KMS-11 (cell line): ENCODE data around the gene ZNF586.
"Not testable (repeated sequence)": the region's sequence is repeated elsewhere in the genome, so short reads cannot be mapped to it uniquely, and the experiment has no call there.

Experiments used
- H2AFZ ChIP-seq: fragments of 200-600 bp; sonication (generic); 2 replicates; pipeline ENCODE4 v1.6.1; 2016; ENCODE audit warnings: antibody characterized with exemption, mixed run types, low read depth
- H3K27ac ChIP-seq: fragments of 200-600 bp; sonication (generic); 2 replicates; pipeline ENCODE4 v1.6.1; 2016; ENCODE audit warnings: mild to moderate bottlenecking, mixed run types
- H3K27me3 ChIP-seq: fragments of 200-600 bp; sonication (generic); 2 replicates; pipeline ENCODE4 v1.6.1; 2017; ENCODE audit warnings: mild to moderate bottlenecking, low read depth, mixed run types, moderate library complexity; ENCODE audit not compliant: insufficient read depth
- H3K36me3 ChIP-seq: fragments of 200-600 bp; sonication (generic); 2 replicates; pipeline ENCODE4 v1.6.1; 2017; ENCODE audit warnings: mild to moderate bottlenecking, mixed run types; ENCODE audit not compliant: insufficient read depth
- H3K4me1 ChIP-seq: fragments of 200-600 bp; sonication (generic); 2 replicates; pipeline ENCODE4 v1.6.1; 2016; ENCODE audit warnings: mild to moderate bottlenecking, low read depth, mixed run types; ENCODE audit not compliant: poor library complexity, severe bottlenecking
- H3K4me2 ChIP-seq: fragments of 200-600 bp; sonication (generic); 2 replicates; pipeline ENCODE4 v1.7.0; 2016; ENCODE audit warnings: mild to moderate bottlenecking, mixed run types
- H3K4me3 ChIP-seq: fragments of 200-600 bp; sonication (generic); IDR thresholded peaks from 2 replicates; pipeline ENCODE4 v1.6.1; 2017; ENCODE audit warnings: low read depth, low read length, mixed read lengths; ENCODE audit not compliant: insufficient read depth
- H3K79me2 ChIP-seq: fragments of 200-600 bp; sonication (generic); 2 replicates; pipeline ENCODE4 v1.6.1; 2016; ENCODE audit warnings: low read depth, mixed run types; ENCODE audit not compliant: insufficient read depth
- H3K9ac ChIP-seq: fragments of 200-600 bp; sonication (generic); 2 replicates; pipeline ENCODE4 v1.6.1; 2016; ENCODE audit warnings: mild to moderate bottlenecking, mixed run types
- H4K20me1 ChIP-seq: fragments of 200-600 bp; sonication (generic); 2 replicates; pipeline ENCODE4 v1.6.1; 2016; ENCODE audit warnings: mild to moderate bottlenecking, mixed run types; ENCODE audit not compliant: insufficient read depth
- CTCF ChIP-seq: fragments of 200-600 bp; sonication (generic); conservative IDR thresholded peaks from 2 replicates; pipeline ENCODE4 v1.6.1; 2017; ENCODE audit warnings: low read depth, mild to moderate bottlenecking, antibody characterized with exemption, low read length, moderate library complexity, mixed read lengths

ZNF586 gene

GRCh38 chr19:57769345-57770131, at the start of gene ZNF586:
Gene ZNF586, plus strand, starts transcription at chr19:57769676. Its CDS starts 167 bp downstream, at chr19:57769843.
- Histone ChIP-seq H3K27ac (peak within 1 kb of the TSS; percentile 43; the same call in 1 of the 2 replicates), H4K20me1 (no peaks in the 10 kb centered on the region), H2AFZ (peak within 1 kb of the TSS; percentile 49; the same call in 1 of the 2 replicates), H3K4me3 (no peak within 1 kb of the TSS), H3K4me2 (peak within 1 kb of the TSS; percentile 65), H3K9ac (peak within 1 kb of the TSS; percentile 37; the same call in 1 of the 2 replicates), H3K4me1 (peaks cover 2% of the 10 kb centered on the region), H3K36me3 (peaks cover 6% of the 10 kb centered on the region; the same call in 1 of the 2 replicates), H3K79me2 (peaks cover 42% of the 10 kb centered on the region), H3K27me3 (no peaks in the 10 kb centered on the region)
- no peak for TF ChIP-seq CTCF

- H3K4me3 ChIP-seq, result no peak overlapping the region
- H4K20me1 ChIP-seq, result no peaks in the 10 kb centered on the region
- no peaks in the 10 kb centered on the region for H3K27me3 ChIP-seq
- H3K27ac ChIP-seq, result no peak overlapping the region
- no peak for TF ChIP-seq CTCF
- no peaks in the 10 kb centered on the region for H3K79me2 ChIP-seq
- no peak overlapping the region for H2AFZ ChIP-seq
- no peak overlapping the region for H3K4me2 ChIP-seq
- no peaks in the 10 kb centered on the region for H3K4me1 ChIP-seq
- H3K36me3 ChIP-seq, result no peaks in the 10 kb centered on the region
- no peak overlapping the region for H3K9ac ChIP-seq
These were observed 49.5 kb upstream of the ZNF586 start for GRCh38 chr19:57719901-57720519.

- H2AFZ ChIP-seq, result no peak overlapping the region
- H4K20me1 ChIP-seq, result no peaks in the 10 kb centered on the region
- no peaks in the 10 kb centered on the region for H3K4me1 ChIP-seq
- H3K27me3 ChIP-seq, result no peaks in the 10 kb centered on the region
- no peaks in the 10 kb centered on the region for H3K79me2 ChIP-seq
- no peak overlapping the region for H3K9ac ChIP-seq
- H3K4me2 ChIP-seq, result no peak overlapping the region
- no peak for TF ChIP-seq CTCF
- H3K4me3 ChIP-seq, result no peak overlapping the region
- no peaks in the 10 kb centered on the region for H3K36me3 ChIP-seq
- no peak overlapping the region for H3K27ac ChIP-seq
These were observed 48.6 kb upstream of the ZNF586 start for GRCh38 chr19:57720878-57721277.

GRCh38 chr19:57738320-57738719, 31.2 kb upstream of the ZNF586 start:
- not testable (repeated sequence) for H3K36me3 ChIP-seq, H3K9ac ChIP-seq, H3K27me3 ChIP-seq, H3K79me2 ChIP-seq, H2AFZ ChIP-seq, H3K4me2 ChIP-seq, H3K4me1 ChIP-seq, H3K4me3 ChIP-seq, H3K27ac ChIP-seq, H4K20me1 ChIP-seq

- H3K79me2 ChIP-seq, H2AFZ ChIP-seq, H3K4me1 ChIP-seq, H3K9ac ChIP-seq, H3K27me3 ChIP-seq, H4K20me1 ChIP-seq, H3K36me3 ChIP-seq, H3K4me3 ChIP-seq, H3K4me2 ChIP-seq, H3K27ac ChIP-seq: not testable (repeated sequence)
These were observed 30.7 kb upstream of the ZNF586 start for GRCh38 chr19:57738770-57739169.
